GM23338 (cell line): ENCODE data around the gene LGALS3. TPM values are rescaled to one million over a fixed set of nuclear protein-coding genes. Genes with fewer than 3 reads are reported as not detected.

ENCODE experiments used
- ATAC-seq: fragments of 200-7000 bp; cut with Tn5 transposase; 3 replicates; pipeline ENCODE4 v1.9.1; 2020
- DNase-seq: peaks from one replicate; pipeline ENCODE4 v3.0.0-alpha.2; 2015; ENCODE audit warnings: low spot score
- H2AFZ ChIP-seq: fragments of 200-600 bp; sonication (generic); 2 replicates; pipeline ENCODE4 v1.8.0; 2016; ENCODE audit warnings: antibody characterized with exemption, mild to moderate bottlenecking, moderate library complexity
- H3F3A ChIP-seq: fragments of 200-600 bp; sonication (generic); replicated peaks from 2 replicates; pipeline ENCODE4 v1.8.0; 2017; ENCODE audit warnings: antibody characterized with exemption, mixed run types, low read depth
- H3K27ac ChIP-seq: fragments of 200-600 bp; sonication (generic); 2 replicates; pipeline ENCODE4 v1.6.1; 2016; ENCODE audit warnings: low read depth
- H3K27me3 ChIP-seq: fragments of 200-600 bp; sonication (generic); 2 replicates; pipeline ENCODE4 v1.8.0; 2016; ENCODE audit warnings: mild to moderate bottlenecking, mixed run types, moderate library complexity; ENCODE audit not compliant: insufficient read depth
- H3K36me3 ChIP-seq: fragments of 200-600 bp; sonication (generic); 2 replicates; pipeline ENCODE4 v1.8.0; 2016; ENCODE audit warnings: mild to moderate bottlenecking; ENCODE audit not compliant: insufficient read depth
- H3K4me1 ChIP-seq: fragments of 200-600 bp; sonication (generic); 2 replicates; pipeline ENCODE4 v1.8.0; 2016; ENCODE audit warnings: mild to moderate bottlenecking, moderate library complexity; ENCODE audit not compliant: insufficient read depth
- H3K4me2 ChIP-seq: fragments of 200-600 bp; sonication (generic); 2 replicates; pipeline ENCODE4 v1.7.1; 2017; ENCODE audit warnings: mixed run types
- H3K4me3 ChIP-seq: fragments of 200-600 bp; sonication (generic); 2 replicates; pipeline ENCODE4 v1.6.1; 2016; ENCODE audit warnings: mixed run types
- H3K79me2 ChIP-seq: fragments of 200-600 bp; sonication (generic); replicated peaks from 2 replicates; pipeline ENCODE4 v1.8.0; 2017; ENCODE audit warnings: mild to moderate bottlenecking; ENCODE audit not compliant: insufficient read depth
- H3K9me2 ChIP-seq: fragments of 200-600 bp; sonication (generic); 2 replicates; pipeline ENCODE4 v1.8.0; 2017; ENCODE audit not compliant: insufficient read depth
- H4K20me1 ChIP-seq: fragments of 200-600 bp; sonication (generic); replicated peaks from 2 replicates; pipeline ENCODE4 v1.8.0; 2017; ENCODE audit warnings: mild to moderate bottlenecking; ENCODE audit not compliant: insufficient read depth
- H3K27ac Mint-ChIP-seq: 2 replicates; pipeline ENCODE4 v1.8.0; 2020; ENCODE audit warnings: inconsistent platforms, mild to moderate bottlenecking, moderate library complexity, mixed read lengths
- H3K27me3 Mint-ChIP-seq: 3 replicates; pipeline ENCODE4 v1.8.0; 2022; ENCODE audit warnings: low read depth, mild to moderate bottlenecking, moderate library complexity, mixed read lengths, inconsistent platforms; ENCODE audit not compliant: insufficient read depth, poor library complexity
- H3K36me3 Mint-ChIP-seq: 3 replicates; pipeline ENCODE4 v1.8.0; 2021; ENCODE audit warnings: low read depth, mild to moderate bottlenecking, inconsistent platforms, moderate library complexity, mixed read lengths
- H3K4me1 Mint-ChIP-seq: 3 replicates; pipeline ENCODE4 v1.8.0; 2020; ENCODE audit warnings: mild to moderate bottlenecking, inconsistent platforms, mixed read lengths
- H3K4me3 Mint-ChIP-seq: 3 replicates; pipeline ENCODE4 v1.8.0; 2021; ENCODE audit warnings: moderate library complexity, mild to moderate bottlenecking, inconsistent platforms, mixed read lengths
- H3K9me3 Mint-ChIP-seq: 3 replicates; pipeline ENCODE4 v1.8.0; 2020; ENCODE audit warnings: moderate library complexity, mild to moderate bottlenecking, inconsistent platforms, mixed read lengths
- CREB1 ChIP-seq: fragments of 250-450 bp; sonication (Bioruptor Pico); IDR thresholded peaks from 2 replicates; pipeline ENCODE4 v1.5.0; 2020; ENCODE audit warnings: low read depth, mild to moderate bottlenecking, moderate library complexity
- CTCF ChIP-seq, 2 experiments: fragments of 200-600 bp in 1 of 2; sonication (generic) in 1 of 2; conservative IDR thresholded peaks; 2 replicates each; pipeline versions ENCODE4 v1.5.1 to v1.6.1; 2016 to 2017; ENCODE audit warnings: antibody characterized with exemption in 2 of 2, low read depth in 2 of 2, mild to moderate bottlenecking in 2 of 2, moderate library complexity in 1 of 2
- ETS1 ChIP-seq: IDR thresholded peaks from 2 replicates; pipeline ENCODE4 v1.6.1; 2016; ENCODE audit warnings: antibody characterized with exemption
- EZH2 ChIP-seq: fragments of 200-600 bp; sonication (generic); IDR thresholded peaks from one replicate; pipeline ENCODE4 v1.8.0; 2017; ENCODE audit warnings: antibody characterized with exemption, mild to moderate bottlenecking, low read depth; ENCODE audit not compliant: unreplicated experiment
- EZH2phosphoT487 ChIP-seq: fragments of 200-600 bp; sonication (generic); IDR thresholded peaks from one replicate; pipeline ENCODE4 v1.8.1; 2018; ENCODE audit warnings: antibody characterized with exemption; ENCODE audit not compliant: unreplicated experiment
- JUNB ChIP-seq: IDR thresholded peaks from one replicate; pipeline ENCODE4 v1.6.1; 2016; ENCODE audit warnings: antibody characterized with exemption; ENCODE audit not compliant: unreplicated experiment
- NANOG ChIP-seq: IDR thresholded peaks from 2 replicates; pipeline ENCODE4 v1.6.1; 2016; ENCODE audit warnings: antibody characterized with exemption, borderline replicate concordance
- POLR2AphosphoS5 ChIP-seq: IDR thresholded peaks from 2 replicates; pipeline ENCODE4 v1.6.1; 2016; ENCODE audit warnings: antibody characterized with exemption, low read depth
- REST ChIP-seq: IDR thresholded peaks from one replicate; pipeline ENCODE4 v1.6.1; 2018; ENCODE audit warnings: antibody characterized with exemption; ENCODE audit not compliant: unreplicated experiment
- STAT1 ChIP-seq: IDR thresholded peaks from one replicate; pipeline ENCODE4 v1.6.1; 2016; ENCODE audit warnings: antibody characterized with exemption; ENCODE audit not compliant: unreplicated experiment
- ZNF114 ChIP-seq: fragments of 250-450 bp; sonication (Bioruptor Pico); IDR thresholded peaks from 2 replicates; pipeline ENCODE4 v1.5.0; 2020; ENCODE audit warnings: mild to moderate bottlenecking, moderate library complexity
- ZNF331 ChIP-seq: fragments of 250-450 bp; sonication (Bioruptor Pico); IDR thresholded peaks from 2 replicates; pipeline ENCODE4 v1.5.0; 2020; ENCODE audit warnings: low read depth, mild to moderate bottlenecking, moderate library complexity
- ZNF462 ChIP-seq: fragments of 250-450 bp; sonication (Bioruptor Pico); IDR thresholded peaks from 2 replicates; pipeline ENCODE4 v1.5.0; 2020; ENCODE audit warnings: mild to moderate bottlenecking, moderate library complexity
- polyA plus RNA-seq: library from polyadenylated mRNA; unstranded; fragments of >200 nt; fragmentation: Nextera tagmentation; extraction: Ambion mirVana; gene quantifications from 2 replicates; pipeline ENCODE4 v1.2.1, GENCODE V29; 2016
- total RNA-seq: library from RNA; depleted of rRNA; stranded (reverse); fragments of >200 nt; shearing (Covaris generic); gene quantifications from 2 replicates; pipeline ENCODE4 v1.2.3, GENCODE V29; 2014

LGALS3 gene
- total and polyA plus RNA-seq, 2 experiments from 2014 or later = 7.2 to 10.9 TPM

GRCh38 chr14:55136241-55136640, 7.2 kb downstream of the LGALS3 start:
- Histone ChIP-seq H3K9me2 (no peaks in the 10 kb centered on the region), H3K4me2 (no peak overlapping the region), H3K27ac (no peak overlapping the region), H3K27me3 (peaks cover 6% of the 10 kb centered on the region), H3K4me1 (no peaks in the 10 kb centered on the region), H3F3A (no peaks in the 10 kb centered on the region), H3K4me3 (no peak overlapping the region), H2AFZ (no peak overlapping the region), H3K79me2 (no peaks in the 10 kb centered on the region), H4K20me1 (peaks cover 3% of the 10 kb centered on the region), H3K36me3 (no peaks in the 10 kb centered on the region)
- no peak for TF ChIP-seq JUNB
- TF ChIP-seq ETS1 = no peak
- no peak for TF ChIP-seq CREB1 (CRISPR knock-in tag)
- no peak for TF ChIP-seq ZNF462
- TF ChIP-seq NANOG = no peak
- TF ChIP-seq STAT1 = no peak
- TF ChIP-seq EZH2 = no peak
- no peak for TF ChIP-seq REST
- no peak for TF ChIP-seq EZH2phosphoT487
- TF ChIP-seq POLR2AphosphoS5 = no peak
- TF ChIP-seq ZNF331 (CRISPR knock-in tag) = no peak
- no peak for TF ChIP-seq CTCF (conservative IDR thresholded peaks at IDR 0.05; ENCODE audit: low read depth in 2 of 2)
- no peak for TF ChIP-seq ZNF114 (CRISPR knock-in tag)
- H3K4me3 Mint-ChIP-seq = no peak overlapping the region
- no peak overlapping the region for H3K27ac Mint-ChIP-seq
- DNase-seq (no peak), ATAC-seq (no peak)
- peaks cover 5% of the 10 kb centered on the region for H3K27me3 Mint-ChIP-seq
- H3K9me3 Mint-ChIP-seq = no peaks in the 10 kb centered on the region
- H3K4me1 Mint-ChIP-seq = no peaks in the 10 kb centered on the region
- H3K36me3 Mint-ChIP-seq = no peaks in the 10 kb centered on the region; the same call in 2 of the 3 replicates
